ENCODE data around the gene IL19.

The IL19 gene

GRCh38 chr1:206735553-206736031 lies 35.0 kb upstream of the IL19 start:
- no peak for ATAC-seq (ENCODE audit: low read depth)

DNA sequence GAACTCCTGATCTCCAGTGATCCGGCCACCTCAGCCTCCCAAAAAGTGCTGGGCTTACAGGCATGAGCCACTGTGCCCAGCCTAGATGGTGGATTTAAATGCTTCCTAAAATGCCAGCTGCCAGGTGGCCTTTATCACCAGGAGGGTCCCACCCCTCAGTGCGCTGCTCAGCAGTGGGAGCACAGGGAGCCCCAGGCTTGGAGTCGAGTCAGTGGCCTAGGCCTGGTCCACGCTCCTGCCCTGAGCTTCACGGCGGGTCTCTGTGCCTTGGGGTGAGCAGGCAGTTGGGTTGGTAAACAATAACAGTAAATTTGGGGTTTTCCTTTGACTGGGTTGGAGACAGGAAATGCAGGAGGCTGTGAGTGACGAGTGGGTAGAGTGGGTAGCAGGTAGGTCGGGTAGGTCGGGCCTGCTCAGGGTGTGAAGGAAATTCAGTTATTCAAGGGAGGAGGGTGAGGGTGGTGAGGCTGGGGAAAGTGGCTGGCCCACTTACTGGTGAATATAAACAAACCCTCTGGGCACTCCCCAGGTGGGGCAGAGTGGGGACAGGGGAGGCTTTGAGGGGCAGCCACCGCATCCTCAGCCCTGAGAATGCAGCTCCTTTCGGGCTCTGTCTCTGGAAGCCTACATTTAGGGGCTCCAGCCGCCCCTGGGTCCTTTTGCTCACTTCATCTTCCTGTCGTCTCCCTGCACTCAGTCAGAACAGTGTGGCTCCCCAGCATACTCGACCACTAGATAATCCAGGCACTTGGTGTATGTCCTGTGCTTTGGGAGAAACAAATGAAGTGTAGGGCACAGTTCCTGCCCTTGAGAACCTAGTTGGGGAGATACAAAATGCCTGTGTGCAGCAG lies 33.5 kb upstream of the IL19 start:
- Mint-ChIP-seq H3K4me1 (peaks cover 48% of the 10 kb centered on the region), H3K4me3 (no peak overlapping the region), H3K9me3 (no peaks in the 10 kb centered on the region), H3K27ac (peak overlapping the region; percentile 72), H3K36me3 (peaks cover 6% of the 10 kb centered on the region), H3K27me3 (no peaks in the 10 kb centered on the region)
- no peak for DNase-seq (ENCODE audit: low spot score in 2 of 2)
- ATAC-seq (ENCODE audit: low read depth) = no peak

More at GRCh38 chr1:206735553-206736031, 35.0 kb upstream of the IL19 start:
- Mint-ChIP-seq H3K4me3 (no peak overlapping the region), H3K27ac (peak overlapping the region; percentile 31), H3K27me3 (no peaks in the 10 kb centered on the region), H3K4me1 (peaks cover 42% of the 10 kb centered on the region), H3K36me3 (peaks cover 9% of the 10 kb centered on the region), H3K9me3 (no peaks in the 10 kb centered on the region)
- DNase-seq (ENCODE audit: low spot score in 2 of 2) = no peak

GRCh38 chr1:206737729-206738201 lies 32.8 kb upstream of the IL19 start:
- Mint-ChIP-seq H3K9me3 (no peaks in the 10 kb centered on the region), H3K27ac (peak overlapping the region; percentile 72), H3K4me1 (peaks cover 51% of the 10 kb centered on the region), H3K4me3 (no peak overlapping the region), H3K27me3 (no peaks in the 10 kb centered on the region), H3K36me3 (peaks cover 3% of the 10 kb centered on the region)
- no peak for ATAC-seq (ENCODE audit: low read depth)
- DNase-seq (ENCODE audit: low spot score in 2 of 2) = no peak

DNA sequence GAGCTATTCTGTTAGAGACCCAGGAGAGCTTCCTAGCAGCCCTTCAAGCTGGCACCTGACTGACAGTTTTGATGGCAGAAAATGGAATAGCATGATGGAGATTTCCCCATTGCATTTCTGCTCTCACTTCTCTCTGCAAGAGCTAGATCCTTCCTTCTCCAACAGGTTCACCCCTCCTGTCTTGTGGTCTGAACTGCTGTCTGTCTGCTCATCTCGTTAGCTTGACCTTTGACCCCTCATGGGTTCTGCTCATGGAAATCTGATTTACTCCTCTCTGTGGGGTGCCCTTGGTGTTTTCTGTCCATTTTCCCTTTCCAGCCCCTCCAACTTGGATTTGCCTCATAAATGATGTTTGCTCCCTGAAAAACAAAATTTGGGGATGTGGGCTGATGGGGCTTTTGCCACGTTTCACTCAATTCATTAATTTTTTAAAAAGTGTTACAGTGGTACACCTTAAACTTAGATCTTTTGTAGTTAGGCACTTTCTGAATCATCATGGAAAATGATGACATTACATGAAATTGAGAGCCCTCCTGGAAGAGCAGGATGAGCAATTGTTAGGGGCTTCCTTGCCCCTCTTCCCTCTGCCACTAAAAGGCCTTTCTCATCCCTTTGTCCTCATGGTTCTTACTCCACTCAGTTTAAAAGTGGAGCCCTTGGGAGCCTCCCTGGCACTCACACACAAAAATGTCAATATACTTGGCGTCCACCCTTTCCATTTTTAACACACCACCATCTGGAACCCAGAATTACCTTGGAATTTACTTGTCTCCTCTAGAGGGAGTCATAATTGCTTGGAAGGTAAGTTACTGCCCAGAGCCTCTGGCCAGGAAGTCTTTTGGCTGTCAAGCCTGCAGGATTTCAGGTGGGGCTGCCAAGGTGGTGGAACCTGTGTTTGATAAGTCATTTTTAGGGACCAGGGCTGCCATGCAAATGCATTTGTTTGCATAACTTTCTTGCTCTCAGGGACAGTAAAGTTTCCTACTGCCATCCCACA lies 31.9 kb upstream of the IL19 start:
- H3K27ac Mint-ChIP-seq = peak overlapping the region; percentile 72
- no peaks in the 10 kb centered on the region for H3K27me3 Mint-ChIP-seq
- peaks cover 56% of the 10 kb centered on the region for H3K4me1 Mint-ChIP-seq
- H3K4me3 Mint-ChIP-seq = no peak overlapping the region
- ATAC-seq (ENCODE audit: low read depth) (no peak), DNase-seq (ENCODE audit: low spot score in 2 of 2) (no peak)
- no peaks in the 10 kb centered on the region for H3K36me3 Mint-ChIP-seq
- no peaks in the 10 kb centered on the region for H3K9me3 Mint-ChIP-seq

DNA sequence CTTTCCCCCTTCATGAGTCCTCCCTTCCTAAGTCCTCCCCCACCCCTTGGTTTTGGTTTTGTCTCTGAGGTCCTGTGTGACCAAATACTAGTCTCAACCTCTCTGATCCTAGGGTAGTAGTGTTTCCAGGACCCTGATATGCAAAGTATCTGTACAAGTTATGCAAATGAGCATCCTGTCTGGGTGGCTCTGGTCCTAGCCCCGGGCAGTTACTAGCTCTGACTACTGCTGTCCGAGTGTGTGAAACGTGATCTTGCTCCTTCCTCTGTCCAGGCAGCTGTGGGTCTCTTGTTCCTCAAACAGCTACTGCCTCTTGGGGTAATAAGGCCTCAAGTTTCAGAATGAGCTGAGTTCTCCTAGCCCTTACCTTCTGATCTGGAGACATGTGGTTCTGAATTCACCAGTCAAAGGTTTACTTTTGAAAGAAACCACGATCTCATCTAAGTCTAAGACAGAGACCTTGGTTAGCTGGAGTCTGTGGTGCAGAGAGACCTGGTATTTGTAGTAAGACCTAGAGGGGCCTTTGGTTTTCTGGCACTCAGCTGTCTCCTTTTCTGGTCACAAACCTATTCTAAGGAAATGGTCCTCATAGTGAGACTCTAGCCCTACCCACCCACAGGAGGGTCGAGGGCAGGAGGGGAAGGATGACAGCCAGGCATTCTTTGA lies 31.0 kb upstream of the IL19 start:
- H3K27ac Mint-ChIP-seq = peak overlapping the region; percentile 80
- ATAC-seq (ENCODE audit: low read depth) (peak; percentile 72), DNase-seq (ENCODE audit: low spot score in 2 of 2) (peak in 1 of 2 donors; percentile 28)
- H3K4me3 Mint-ChIP-seq = peak overlapping the region; percentile 24
- peaks cover 55% of the 10 kb centered on the region for H3K4me1 Mint-ChIP-seq
- no peaks in the 10 kb centered on the region for H3K9me3 Mint-ChIP-seq
- H3K27me3 Mint-ChIP-seq = no peaks in the 10 kb centered on the region
- no peaks in the 10 kb centered on the region for H3K36me3 Mint-ChIP-seq

- Mint-ChIP-seq H3K36me3 (no peaks in the 10 kb centered on the region), H3K4me1 (peaks cover 51% of the 10 kb centered on the region), H3K27me3 (no peaks in the 10 kb centered on the region), H3K9me3 (no peaks in the 10 kb centered on the region), H3K4me3 (no peak overlapping the region), H3K27ac (no peak overlapping the region)
- ATAC-seq (ENCODE audit: low read depth) = no peak
- DNase-seq (ENCODE audit: low spot score in 2 of 2) = no peak
Observed at GRCh38 chr1:206741142-206741701, 29.4 kb upstream of the IL19 start.

DNA sequence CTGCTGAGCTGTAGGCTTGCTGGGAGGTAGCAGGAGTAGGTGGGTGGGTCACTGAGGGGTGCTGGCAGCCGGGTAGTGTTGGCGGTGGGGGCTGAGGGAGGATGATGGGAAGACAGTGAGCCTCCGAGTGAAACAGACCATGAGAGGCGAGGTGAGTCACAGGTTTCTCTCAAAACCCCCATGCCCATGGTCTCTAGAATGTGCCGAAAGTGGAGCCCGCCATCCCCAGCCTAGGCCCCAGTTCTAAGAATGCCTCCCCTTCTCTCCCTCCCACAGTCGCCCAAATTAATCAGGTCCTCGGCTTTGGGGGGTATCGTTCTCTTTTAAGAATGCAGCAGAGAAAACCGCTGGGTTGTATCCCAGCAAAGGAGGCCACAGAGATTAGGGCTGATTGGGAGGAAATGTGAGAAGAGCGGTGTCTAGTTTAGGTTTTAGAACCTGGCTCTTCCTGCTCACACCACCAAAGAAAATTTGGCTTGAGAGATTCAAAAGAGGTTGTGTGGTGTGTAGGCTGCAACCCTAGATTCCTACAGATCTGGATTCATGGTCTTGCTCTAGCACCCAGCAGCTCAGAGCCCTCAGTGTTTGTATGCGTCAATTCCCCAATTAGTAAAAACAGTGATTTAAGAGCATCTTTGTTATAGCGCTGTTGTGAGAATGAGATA lies 27.7 kb upstream of the IL19 start:
- Mint-ChIP-seq H3K4me3 (no peak overlapping the region), H3K27ac (no peak overlapping the region), H3K36me3 (no peaks in the 10 kb centered on the region), H3K27me3 (no peaks in the 10 kb centered on the region), H3K4me1 (peaks cover 41% of the 10 kb centered on the region), H3K9me3 (no peaks in the 10 kb centered on the region)
- DNase-seq (ENCODE audit: low spot score in 2 of 2) (no peak), ATAC-seq (ENCODE audit: low read depth) (peak; percentile 15)

DNA sequence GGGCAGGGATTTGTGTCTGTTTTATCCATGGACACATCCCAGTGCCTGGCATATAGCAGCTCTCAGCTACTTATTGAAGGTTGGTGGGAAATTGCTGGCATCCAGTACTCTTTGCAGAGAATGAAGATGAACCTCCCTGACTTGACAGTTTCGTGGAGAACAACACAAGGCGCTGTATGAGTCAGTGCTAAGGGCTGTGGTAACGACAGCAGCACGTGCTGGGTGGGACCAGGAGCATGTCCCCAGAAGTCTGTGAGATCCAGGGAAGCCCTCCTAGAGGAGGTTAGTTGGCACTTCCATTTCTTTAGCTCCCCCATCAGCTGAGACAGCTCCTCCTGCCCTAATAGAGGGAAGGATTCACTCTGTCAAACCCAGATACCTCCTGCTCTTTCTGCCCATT lies 25.9 kb upstream of the IL19 start:
- no peak overlapping the region for H3K4me3 Mint-ChIP-seq
- no peak overlapping the region for H3K27ac Mint-ChIP-seq
- H3K4me1 Mint-ChIP-seq = peaks cover 25% of the 10 kb centered on the region

DNA sequence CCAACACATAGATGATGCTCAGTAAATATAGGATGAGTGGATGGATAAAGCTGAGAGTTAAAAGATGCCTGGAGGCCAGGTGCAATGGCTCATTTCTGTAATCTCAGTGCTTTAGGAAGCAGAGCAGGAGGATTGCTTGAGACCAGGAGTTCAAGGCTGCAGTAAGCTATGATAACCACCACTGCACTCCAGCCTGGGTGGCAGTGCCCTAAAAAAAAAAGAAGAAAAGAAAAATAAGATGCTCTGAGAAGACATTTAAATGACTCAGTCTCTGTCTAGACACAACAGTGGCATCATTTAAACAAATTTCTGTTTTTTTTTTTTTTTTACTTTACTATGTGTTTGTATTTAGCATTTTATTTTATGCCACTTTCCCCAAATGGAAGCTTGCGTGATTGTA lies 25.3 kb upstream of the IL19 start:
- no peak for DNase-seq (ENCODE audit: low spot score in 2 of 2)
- H3K27me3 Mint-ChIP-seq = peaks cover 2% of the 10 kb centered on the region

More for the DNA sequence above, 25.9 kb upstream of the IL19 start:
- DNase-seq (ENCODE audit: low spot score in 2 of 2) (no peak), ATAC-seq (ENCODE audit: low read depth) (no peak)
- Mint-ChIP-seq H3K27me3 (peaks cover 2% of the 10 kb centered on the region), H3K36me3 (no peaks in the 10 kb centered on the region), H3K9me3 (no peaks in the 10 kb centered on the region)

DNA sequence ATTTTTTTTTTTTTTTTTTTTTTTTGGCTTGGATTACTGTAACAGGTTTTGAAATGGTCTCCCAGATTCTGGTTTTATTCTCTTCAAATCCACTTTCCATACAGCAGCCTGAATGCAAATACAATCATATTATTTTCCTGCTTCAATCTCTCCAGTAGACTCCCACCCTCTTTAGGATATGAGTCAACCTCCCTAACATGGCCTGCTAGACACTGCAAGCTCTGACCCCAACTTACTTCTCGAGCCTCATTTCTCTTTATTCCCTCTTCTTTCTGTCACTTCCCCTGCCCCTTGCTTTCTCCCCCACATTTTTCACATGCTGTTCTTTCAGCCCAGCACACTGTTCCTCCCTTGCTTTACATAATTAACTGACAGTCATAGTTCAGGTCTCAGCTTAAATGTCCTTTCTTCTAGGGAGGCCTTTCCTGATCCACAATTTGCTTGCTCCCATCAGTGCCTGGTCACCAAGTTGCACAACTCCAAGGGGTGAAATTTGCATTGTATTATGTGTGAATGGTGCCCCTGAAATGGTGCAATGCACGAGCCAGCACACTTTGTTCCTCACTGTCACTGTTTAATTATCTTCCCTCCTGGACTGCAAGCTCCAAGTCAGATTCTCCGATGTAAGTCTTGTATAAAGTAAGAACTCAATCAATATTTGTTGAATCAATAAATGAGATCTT lies 22.1 kb upstream of the IL19 start:
- ATAC-seq (ENCODE audit: low read depth) (no peak), DNase-seq (ENCODE audit: low spot score in 2 of 2) (no peak)
- Mint-ChIP-seq H3K4me1 (peaks cover 10% of the 10 kb centered on the region), H3K4me3 (no peak overlapping the region), H3K27me3 (peaks cover 6% of the 10 kb centered on the region), H3K36me3 (no peaks in the 10 kb centered on the region), H3K27ac (no peak overlapping the region), H3K9me3 (no peaks in the 10 kb centered on the region)

More for the DNA sequence above, 25.3 kb upstream of the IL19 start:
- Mint-ChIP-seq H3K9me3 (no peaks in the 10 kb centered on the region), H3K4me1 (peaks cover 22% of the 10 kb centered on the region), H3K27ac (no peak overlapping the region), H3K4me3 (no peak overlapping the region), H3K36me3 (no peaks in the 10 kb centered on the region)
- no peak for ATAC-seq (ENCODE audit: low read depth)

GRCh38 chr1:206751891-206752290 lies 18.7 kb upstream of the IL19 start:
- Mint-ChIP-seq H3K4me3 (no peak overlapping the region), H3K27ac (no peak overlapping the region), H3K4me1 (peaks cover 4% of the 10 kb centered on the region), H3K9me3 (no peaks in the 10 kb centered on the region), H3K36me3 (peaks cover 4% of the 10 kb centered on the region), H3K27me3 (peaks cover 8% of the 10 kb centered on the region)
- ATAC-seq (ENCODE audit: low read depth) (no peak), DNase-seq (ENCODE audit: low spot score in 2 of 2) (no peak)

- Mint-ChIP-seq H3K4me1 (peaks cover 4% of the 10 kb centered on the region), H3K27ac (peak overlapping the region; percentile 28), H3K4me3 (no peak overlapping the region), H3K9me3 (no peaks in the 10 kb centered on the region), H3K27me3 (peaks cover 8% of the 10 kb centered on the region), H3K36me3 (peaks cover 4% of the 10 kb centered on the region)
- DNase-seq (ENCODE audit: low spot score in 2 of 2) (no peak), ATAC-seq (ENCODE audit: low read depth) (no peak)
Observed at GRCh38 chr1:206752481-206752880, 18.1 kb upstream of the IL19 start.
